ENCODE measurements around the gene ITIH4.

The ITIH4 gene

DNA sequence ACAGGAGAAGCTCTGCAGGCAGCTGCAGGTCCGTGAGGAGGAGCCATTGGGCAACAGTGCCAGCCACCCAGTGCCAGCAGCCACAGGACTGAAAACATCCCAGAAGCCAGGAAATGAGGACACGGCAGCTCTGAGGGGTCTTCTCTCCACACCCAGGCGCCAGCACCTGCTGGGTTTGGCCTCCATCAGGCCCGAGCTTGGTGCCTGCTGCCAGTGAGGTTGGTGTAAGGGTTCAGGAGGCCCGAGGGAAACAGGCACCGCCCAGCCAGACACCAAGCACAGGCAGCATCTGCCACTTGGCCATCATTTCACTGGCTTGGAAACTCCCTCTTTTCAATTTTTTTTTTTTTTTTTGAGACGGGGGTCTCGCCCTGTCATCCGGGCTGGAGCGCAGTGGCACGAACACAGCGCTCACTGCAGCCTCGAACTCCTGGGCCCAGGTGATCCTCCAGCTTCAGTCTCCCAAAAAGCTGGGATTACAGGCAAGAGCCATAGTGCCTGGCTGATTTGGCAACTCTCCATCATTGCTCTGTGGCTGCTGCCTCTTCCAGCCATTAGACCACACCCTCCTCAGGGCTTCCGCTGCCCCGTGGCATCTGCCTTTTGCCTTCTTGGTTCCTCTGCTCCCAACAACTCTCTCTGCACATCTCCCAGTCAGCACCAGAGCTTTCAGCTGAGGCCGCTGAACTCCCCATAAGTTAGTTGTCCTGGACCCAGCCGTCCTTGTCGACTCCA is 37.3 kb downstream of the ITIH4 start:
- Mint-ChIP-seq H3K4me3 (no peak overlapping the region), H3K27me3 (ENCODE audit: low read depth, poor library complexity) (peaks cover 13% of the 10 kb centered on the region), H3K36me3 (ENCODE audit: low read depth) (no peaks in the 10 kb centered on the region), H3K4me1 (peaks cover 43% of the 10 kb centered on the region), H3K9me3 (no peaks in the 10 kb centered on the region), H3K27ac (no peak overlapping the region)
- TF ChIP-seq, protein P1, sequence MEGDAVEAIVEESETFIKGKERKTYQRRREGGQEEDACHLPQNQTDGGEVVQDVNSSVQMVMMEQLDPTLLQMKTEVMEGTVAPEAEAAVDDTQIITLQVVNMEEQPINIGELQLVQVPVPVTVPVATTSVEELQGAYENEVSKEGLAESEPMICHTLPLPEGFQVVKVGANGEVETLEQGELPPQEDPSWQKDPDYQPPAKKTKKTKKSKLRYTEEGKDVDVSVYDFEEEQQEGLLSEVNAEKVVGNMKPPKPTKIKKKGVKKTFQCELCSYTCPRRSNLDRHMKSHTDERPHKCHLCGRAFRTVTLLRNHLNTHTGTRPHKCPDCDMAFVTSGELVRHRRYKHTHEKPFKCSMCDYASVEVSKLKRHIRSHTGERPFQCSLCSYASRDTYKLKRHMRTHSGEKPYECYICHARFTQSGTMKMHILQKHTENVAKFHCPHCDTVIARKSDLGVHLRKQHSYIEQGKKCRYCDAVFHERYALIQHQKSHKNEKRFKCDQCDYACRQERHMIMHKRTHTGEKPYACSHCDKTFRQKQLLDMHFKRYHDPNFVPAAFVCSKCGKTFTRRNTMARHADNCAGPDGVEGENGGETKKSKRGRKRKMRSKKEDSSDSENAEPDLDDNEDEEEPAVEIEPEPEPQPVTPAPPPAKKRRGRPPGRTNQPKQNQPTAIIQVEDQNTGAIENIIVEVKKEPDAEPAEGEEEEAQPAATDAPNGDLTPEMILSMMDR (IDR thresholded peaks at IDR 0.05): no peak
- no peak for DNase-seq

- Mint-ChIP-seq H3K36me3 (ENCODE audit: low read depth) (no peaks in the 10 kb centered on the region), H3K4me3 (no peak overlapping the region), H3K27ac (no peak overlapping the region), H3K4me1 (peaks cover 49% of the 10 kb centered on the region), H3K9me3 (no peaks in the 10 kb centered on the region), H3K27me3 (ENCODE audit: low read depth, poor library complexity) (peaks cover 13% of the 10 kb centered on the region)
- no peak for DNase-seq
- TF ChIP-seq, protein P1 (IDR thresholded peaks at IDR 0.05): peak; percentile 39
Observed at GRCh38 chr3:52792413-52792812, 38.1 kb downstream of the ITIH4 start.

- Mint-ChIP-seq H3K36me3 (ENCODE audit: low read depth) (no peaks in the 10 kb centered on the region), H3K4me3 (no peak overlapping the region), H3K27ac (no peak overlapping the region), H3K4me1 (peaks cover 51% of the 10 kb centered on the region), H3K9me3 (no peaks in the 10 kb centered on the region), H3K27me3 (ENCODE audit: low read depth, poor library complexity) (peaks cover 13% of the 10 kb centered on the region)
- no peak for DNase-seq
- TF ChIP-seq, protein P1 (IDR thresholded peaks at IDR 0.05): no peak
Observed at GRCh38 chr3:52791928-52792327, 38.5 kb downstream of the ITIH4 start.

- TF ChIP-seq, protein P1 (IDR thresholded peaks at IDR 0.05): no peak
- Mint-ChIP-seq H3K36me3 (ENCODE audit: low read depth) (no peaks in the 10 kb centered on the region), H3K4me1 (peaks cover 51% of the 10 kb centered on the region), H3K27ac (no peak overlapping the region), H3K9me3 (no peaks in the 10 kb centered on the region), H3K4me3 (no peak overlapping the region), H3K27me3 (ENCODE audit: low read depth, poor library complexity) (peaks cover 17% of the 10 kb centered on the region)
- no peak for DNase-seq
Observed at GRCh38 chr3:52791366-52791765, 39.1 kb downstream of the ITIH4 start.

DNA sequence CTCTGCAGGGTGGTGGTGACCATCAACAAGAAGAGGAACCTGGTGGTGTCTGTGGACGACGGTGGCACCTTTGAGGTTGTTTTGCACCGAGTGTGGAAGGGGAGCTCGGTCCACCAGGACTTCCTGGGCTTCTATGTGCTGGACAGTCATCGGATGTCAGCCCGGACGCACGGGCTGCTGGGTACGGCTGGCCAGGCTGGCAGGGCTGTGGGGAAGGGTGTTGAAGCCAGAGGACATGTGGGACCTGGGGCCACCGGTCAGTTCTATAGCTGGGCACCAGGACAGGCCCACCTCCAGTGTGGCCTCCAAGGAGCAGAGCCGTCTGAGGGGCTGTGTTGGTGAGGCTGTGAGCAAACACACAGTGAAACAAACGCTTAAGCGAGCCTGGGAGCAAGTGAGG is 39.7 kb downstream of the ITIH4 start:
- peaks cover 47% of the 10 kb centered on the region for H3K4me1 Mint-ChIP-seq
- H3K27me3 Mint-ChIP-seq (ENCODE audit: low read depth, poor library complexity): peaks cover 16% of the 10 kb centered on the region
- TF ChIP-seq, protein P1 (IDR thresholded peaks at IDR 0.05): no peak
- H3K36me3 Mint-ChIP-seq (ENCODE audit: low read depth): no peaks in the 10 kb centered on the region
- H3K4me3 Mint-ChIP-seq: no peak overlapping the region
- DNase-seq: no peak
- H3K27ac Mint-ChIP-seq: no peak overlapping the region
- no peaks in the 10 kb centered on the region for H3K9me3 Mint-ChIP-seq

DNA sequence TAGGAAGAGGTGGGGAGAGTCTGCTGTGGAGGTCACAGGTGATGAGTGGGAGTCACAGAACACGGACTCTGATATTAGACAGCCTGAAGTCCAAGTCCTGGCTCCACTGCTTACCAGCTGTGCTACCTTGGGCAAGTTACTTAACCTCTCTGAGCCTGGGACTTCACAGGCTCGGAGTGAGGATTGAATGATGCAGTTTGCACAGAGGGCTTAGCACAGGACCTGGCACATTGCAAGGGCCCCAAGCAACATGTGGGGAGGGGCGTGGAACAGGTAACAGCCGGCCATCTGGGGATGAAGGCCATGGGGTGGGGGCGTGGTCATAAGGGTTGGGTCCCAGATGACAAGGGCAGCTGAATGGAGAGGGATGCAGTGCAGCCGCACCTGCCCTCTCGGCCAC is 40.1 kb downstream of the ITIH4 start:
- H3K27me3 Mint-ChIP-seq (ENCODE audit: low read depth, poor library complexity): peaks cover 14% of the 10 kb centered on the region
- no peak for DNase-seq
- no peak overlapping the region for H3K27ac Mint-ChIP-seq
- TF ChIP-seq, protein P1 (IDR thresholded peaks at IDR 0.05): no peak
- H3K4me1 Mint-ChIP-seq: peaks cover 43% of the 10 kb centered on the region
- H3K9me3 Mint-ChIP-seq: no peaks in the 10 kb centered on the region
- no peaks in the 10 kb centered on the region for H3K36me3 Mint-ChIP-seq (ENCODE audit: low read depth)
- H3K4me3 Mint-ChIP-seq: no peak overlapping the region
